CD14-positive monocyte (primary cell): ENCODE data around the gene LEAP2. TPM values are rescaled to one million over a fixed set of nuclear protein-coding genes. Genes with fewer than 3 reads are reported as not detected.

ENCODE experiments used
- DNase-seq, 3 donors: peaks; one replicate each; pipeline ENCODE4 v3.0.0-alpha.2; 2011 to 2022
- H2AFZ ChIP-seq: 2 replicates; pipeline ENCODE4 v1.6.0; 2012; ENCODE audit warnings: mild to moderate bottlenecking, low read depth, low read length, inconsistent platforms; ENCODE audit not compliant: insufficient read depth, poor library complexity, severe bottlenecking
- H3K27ac ChIP-seq, 2 donors: 1 replicate in 1 of 2; 2 replicates in 1 of 2; pipeline ENCODE4 v1.5.1; 2012 to 2013; ENCODE audit warnings: low read length in 2 of 2, control low read depth in 1 of 2, inconsistent platforms in 1 of 2, low read depth in 1 of 2, mild to moderate bottlenecking in 1 of 2
- H3K27me3 ChIP-seq, 2 donors: one replicate each; pipeline versions ENCODE4 v1.6.0 to v1.6.1; 2011 to 2013; ENCODE audit warnings: low read length in 2 of 2; ENCODE audit not compliant: control insufficient read depth in 2 of 2, insufficient read depth in 2 of 2
- H3K36me3 ChIP-seq, 2 donors: replicated peaks in 1 of 2; 1 replicate in 1 of 2; 2 replicates in 1 of 2; pipeline versions ENCODE4 v1.5.1 to v1.6.1; 2012 to 2013; ENCODE audit warnings: low read length in 2 of 2, control low read depth in 1 of 2, inconsistent platforms in 1 of 2, mild to moderate bottlenecking in 1 of 2; ENCODE audit not compliant: insufficient read depth in 2 of 2, control insufficient read depth in 1 of 2
- H3K4me1 ChIP-seq, 2 donors: 1 replicate in 1 of 2; 2 replicates in 1 of 2; pipeline versions ENCODE4 v1.5.1 to v1.6.1; 2012 to 2013; ENCODE audit warnings: low read length in 2 of 2, control low read depth in 1 of 2, inconsistent platforms in 1 of 2, mild to moderate bottlenecking in 1 of 2, moderate library complexity in 1 of 2; ENCODE audit not compliant: insufficient read depth in 2 of 2, control insufficient read depth in 1 of 2
- H3K4me2 ChIP-seq: replicated peaks from 2 replicates; pipeline ENCODE3; 2012; ENCODE audit warnings: low read length, moderate library complexity, mild to moderate bottlenecking; ENCODE audit not compliant: poor library complexity, severe bottlenecking; ENCODE audit errors: extremely low read depth
- H3K4me3 ChIP-seq, 3 experiments: fragments of 200-600 bp in 1 of 3; sonication (generic) in 1 of 3; replicated peaks in 1 of 3; 1 replicate in 2 of 3; 2 replicates in 1 of 3; pipeline ENCODE4 v1.5.1; 2011 to 2013; ENCODE audit warnings: low read length in 3 of 3, mild to moderate bottlenecking in 3 of 3, control low read depth in 2 of 3, low read depth in 2 of 3, inconsistent platforms in 1 of 3, moderate library complexity in 1 of 3
- H3K79me2 ChIP-seq: 2 replicates; pipeline ENCODE4 v1.6.0; 2012; ENCODE audit warnings: mild to moderate bottlenecking, control low read depth, inconsistent platforms, low read length, moderate library complexity; ENCODE audit not compliant: insufficient read depth
- H3K9ac ChIP-seq: 2 replicates; pipeline ENCODE4 v1.6.0; 2017; ENCODE audit warnings: low read length, mild to moderate bottlenecking; ENCODE audit not compliant: insufficient read depth, poor library complexity, severe bottlenecking
- H3K9me3 ChIP-seq, 2 donors: replicated peaks in 1 of 2; 1 replicate in 1 of 2; 2 replicates in 1 of 2; pipeline versions ENCODE4 v1.5.1 to v1.6.1; 2012 to 2013; ENCODE audit warnings: low read length in 2 of 2, control low read depth in 1 of 2; ENCODE audit not compliant: control insufficient read depth in 1 of 2, insufficient read depth in 1 of 2
- H4K20me1 ChIP-seq: 2 replicates; pipeline ENCODE4 v1.6.0; 2012; ENCODE audit warnings: mild to moderate bottlenecking, low read length, control low read depth, moderate library complexity; ENCODE audit not compliant: insufficient read depth
- H3K27ac Mint-ChIP-seq, 7 donors: one replicate each; pipeline ENCODE4 v1.8.0; 2020; ENCODE audit warnings: mild to moderate bottlenecking in 7 of 7, mixed read lengths in 7 of 7, moderate library complexity in 6 of 7, inconsistent platforms in 2 of 7
- H3K27me3 Mint-ChIP-seq, 3 donors: one replicate each; pipeline ENCODE4 v1.8.0; 2021 to 2022; ENCODE audit warnings: low read depth in 3 of 3, mild to moderate bottlenecking in 3 of 3, mixed read lengths in 3 of 3, moderate library complexity in 3 of 3, inconsistent platforms in 1 of 3
- H3K36me3 Mint-ChIP-seq, 2 donors: one replicate each; pipeline ENCODE4 v1.8.0; 2020; ENCODE audit warnings: mixed read lengths in 2 of 2, inconsistent platforms in 1 of 2, mild to moderate bottlenecking in 1 of 2
- H3K4me1 Mint-ChIP-seq: one replicate; pipeline ENCODE4 v1.8.0; 2020; ENCODE audit warnings: mild to moderate bottlenecking, mixed read lengths
- H3K4me3 Mint-ChIP-seq, 2 donors: one replicate each; pipeline ENCODE4 v1.8.0; 2020; ENCODE audit warnings: mild to moderate bottlenecking in 2 of 2, mixed read lengths in 2 of 2, moderate library complexity in 1 of 2
- H3K9me3 Mint-ChIP-seq, 7 donors: one replicate each; pipeline ENCODE4 v1.8.0; 2020 to 2022; ENCODE audit warnings: mixed read lengths in 7 of 7, mild to moderate bottlenecking in 6 of 7, moderate library complexity in 6 of 7, inconsistent platforms in 2 of 7
- CTCF ChIP-seq: fragments of 200-600 bp; IDR thresholded peaks from one replicate; pipeline ENCODE4 v1.8.0; 2022; ENCODE audit warnings: antibody characterized with exemption, mild to moderate bottlenecking
- WGBS: methylation state at CpG from one replicate; pipeline ENCODE4 v1.1.5; 2013; ENCODE audit warnings: missing lambda C conversion rate; ENCODE audit not compliant: insufficient coverage; 5-methylcytosine and 5-hydroxymethylcytosine counted together
- intact Hi-C, 2 donors: fragments of 100-400 bp; cut with micrococcal nuclease; formaldehyde crosslinking; loops; one replicate each; pipeline versions ENCODE4 v1.15.0 to v1.15.1; 2023
- polyA plus RNA-seq, 3 donors: library from polyadenylated mRNA; depleted of rRNA in 1 of 3; unstranded in 2 of 3; stranded (reverse) in 1 of 3; fragments of 300-500 nt in 2 of 3; fragments of >200 nt in 1 of 3; fragmentation: Illumina TruSeq in 2 of 3; gene quantifications; 1 replicate in 2 of 3; 2 replicates in 1 of 3; pipeline ENCODE4 v1.2.3, GENCODE V29; 2012 to 2021

LEAP2 gene
- polyA plus RNA-seq, 3 donors = 0.59 to 2.3 (median 0.88) TPM

DNA sequence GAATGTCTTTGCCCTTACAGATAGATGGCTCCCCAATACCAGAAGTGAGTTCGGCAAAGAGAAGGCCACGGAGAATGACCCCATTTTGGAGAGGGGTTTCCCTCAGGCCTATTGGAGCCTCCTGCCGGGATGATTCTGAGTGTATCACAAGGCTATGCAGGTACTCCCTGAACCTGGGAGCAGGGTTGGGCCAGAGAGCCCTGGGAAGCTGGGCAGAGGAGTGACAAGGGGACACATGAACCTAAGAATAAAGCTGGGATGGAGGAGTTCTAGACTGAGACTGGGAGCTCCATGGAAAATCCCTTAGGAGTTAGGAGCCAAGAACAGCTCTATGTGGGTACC lies 433 bp downstream of the LEAP2 start:
- no peak for TF ChIP-seq CTCF
- Histone ChIP-seq H2AFZ (no peak overlapping the region), H4K20me1 (peaks cover 5% of the 10 kb centered on the region), H3K36me3 (peaks cover 26 to 87% of the 10 kb centered on the region in 2 donors), H3K79me2 (no peaks in the 10 kb centered on the region), H3K4me3 (no peak overlapping the region), H3K27ac (no peak overlapping the region), H3K27me3 (no peaks in the 10 kb centered on the region), H3K9me3 (no peaks in the 10 kb centered on the region), H3K4me1 (no peaks in the 10 kb centered on the region), H3K9ac (no peak overlapping the region), H3K4me2 (no peak overlapping the region)
- H3K9me3 Mint-ChIP-seq = no peaks in the 10 kb centered on the region
- peaks cover 44 to 67% of the 10 kb centered on the region in 2 donors for H3K36me3 Mint-ChIP-seq
- 93% methylated on average over 3 of the region's 3 CpGs for whole genome bisulfite sequencing
- no peak overlapping the region for H3K4me3 Mint-ChIP-seq
- H3K27me3 Mint-ChIP-seq = peaks cover 0 to 2% (median 1%) of the 10 kb centered on the region in 3 donors
- peak overlapping the region in 1 of 7 donors; percentile 7 for H3K27ac Mint-ChIP-seq
- no peaks in the 10 kb centered on the region for H3K4me1 Mint-ChIP-seq
- DNase-seq = no peak
- intact Hi-C loops = no loop called here

DNA sequence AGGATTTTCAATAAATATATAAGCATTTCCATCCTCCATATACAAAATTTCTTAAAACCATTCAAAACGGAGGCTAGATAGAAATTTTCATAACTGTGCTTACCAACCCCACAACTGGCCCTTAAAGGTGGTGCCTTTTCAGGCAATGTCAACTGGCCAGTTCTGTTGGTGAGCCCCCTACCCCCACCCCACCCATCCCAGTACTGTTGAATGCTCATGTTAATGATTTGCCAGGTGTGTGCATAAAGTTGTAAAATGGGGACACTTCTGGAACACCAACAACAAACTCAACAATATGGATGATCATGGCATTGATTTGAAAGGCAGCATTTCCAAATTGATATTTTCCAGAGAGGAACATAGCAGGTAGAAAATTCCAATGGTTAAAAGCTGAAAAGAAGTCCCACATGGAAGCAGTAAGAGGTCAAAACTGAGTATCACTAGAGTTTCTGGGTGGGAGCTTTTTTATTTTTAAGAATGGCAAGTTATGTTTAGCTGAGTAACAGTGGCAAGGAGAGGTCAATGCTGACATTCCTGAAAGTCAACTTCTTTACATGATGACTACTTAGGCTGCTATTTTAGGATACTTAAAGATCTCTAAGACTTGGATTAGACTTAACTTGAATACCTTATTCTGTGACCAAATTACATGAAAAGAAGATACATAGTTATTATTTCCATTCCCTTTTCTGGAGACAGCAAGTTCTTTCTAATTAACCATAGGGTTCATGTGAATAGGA lies 2.7 kb downstream of the LEAP2 start:
- no peak for DNase-seq
- no peak overlapping the region for H3K4me3 Mint-ChIP-seq
- H3K36me3 ChIP-seq = peaks cover 44 to 89% of the 10 kb centered on the region in 2 donors
- no peak overlapping the region for H3K4me2 ChIP-seq
- no peaks in the 10 kb centered on the region for H3K4me1 Mint-ChIP-seq
- no peak overlapping the region for H3K9ac ChIP-seq
- WGBS = no CpG with 5 or more reads among the region's 1 CpG
- H3K27me3 Mint-ChIP-seq = peaks cover 0 to 2% (median 0%) of the 10 kb centered on the region in 3 donors
- no peak overlapping the region for H3K4me3 ChIP-seq
- H3K27ac Mint-ChIP-seq = no peak overlapping the region
- intact Hi-C loops = no loop called here
- TF ChIP-seq CTCF = no peak
- no peak overlapping the region for H3K27ac ChIP-seq
- no peaks in the 10 kb centered on the region for H3K9me3 ChIP-seq
- no peak overlapping the region for H2AFZ ChIP-seq
- no peaks in the 10 kb centered on the region for H3K79me2 ChIP-seq
- H3K4me1 ChIP-seq = no peaks in the 10 kb centered on the region
- H3K9me3 Mint-ChIP-seq = no peaks in the 10 kb centered on the region
- H4K20me1 ChIP-seq = peaks cover 5% of the 10 kb centered on the region
- H3K36me3 Mint-ChIP-seq = peaks cover 51 to 71% of the 10 kb centered on the region in 2 donors
- H3K27me3 ChIP-seq = no peaks in the 10 kb centered on the region
